ENCODE measurements around the gene LCOR. TPM values are rescaled to one million over a fixed set of nuclear protein-coding genes. Genes with fewer than 3 reads are reported as not detected.

LCOR gene
- total RNA-seq, 1 donor from 2014 or later = 29.4 TPM

DNA sequence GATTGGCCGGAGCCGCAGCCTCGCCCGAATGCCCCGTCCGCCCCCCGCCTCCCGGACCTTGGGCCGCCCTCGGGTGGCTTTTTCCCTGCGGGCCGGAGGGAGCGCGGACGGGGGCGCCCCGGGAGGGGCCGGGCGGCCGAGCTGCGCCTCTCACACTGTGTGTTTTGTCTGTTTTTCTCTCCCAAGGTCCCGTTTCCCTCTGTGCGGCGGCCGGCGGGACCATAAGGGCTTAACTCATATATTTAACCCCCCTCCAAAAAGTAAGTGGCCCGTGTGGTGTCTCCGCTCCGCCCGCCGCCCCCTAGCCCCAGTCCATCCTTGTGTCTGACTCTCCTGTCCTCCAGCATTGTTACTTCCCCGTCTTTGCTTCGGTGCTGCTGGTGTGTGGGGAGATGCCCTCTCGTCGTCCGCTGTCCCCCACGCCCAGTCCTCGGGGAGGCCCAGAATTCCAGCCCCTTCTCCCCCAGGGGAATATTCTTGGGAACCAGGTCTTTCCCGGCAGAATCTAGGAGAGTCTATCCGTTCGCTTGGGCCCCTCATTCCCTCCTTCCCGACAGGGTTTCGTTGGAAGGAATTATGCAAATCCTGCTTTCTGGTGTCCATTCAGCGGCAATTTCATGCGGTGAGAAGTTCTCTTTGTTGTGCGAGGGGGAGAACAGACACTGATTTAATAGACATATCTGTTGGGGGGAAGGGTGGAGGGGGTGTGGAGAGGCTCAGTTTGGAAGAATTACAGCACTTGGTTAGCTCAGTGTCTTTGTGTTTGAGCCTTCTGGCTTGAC is 1.3 kb downstream of the LCOR start:
- peak overlapping the region; percentile 93 for H3K4me3 Mint-ChIP-seq (ENCODE audit: unreplicated experiment)
- no peak for DNase-seq (ENCODE audit: low spot score)
- H3K36me3 Mint-ChIP-seq (ENCODE audit: low read depth) = no peaks in the 10 kb centered on the region
- H3K9me3 Mint-ChIP-seq (ENCODE audit: low read depth) = no peaks in the 10 kb centered on the region
- no peaks in the 10 kb centered on the region for H3K27me3 Mint-ChIP-seq (ENCODE audit: low read depth)
- TF ChIP-seq, protein P1, sequence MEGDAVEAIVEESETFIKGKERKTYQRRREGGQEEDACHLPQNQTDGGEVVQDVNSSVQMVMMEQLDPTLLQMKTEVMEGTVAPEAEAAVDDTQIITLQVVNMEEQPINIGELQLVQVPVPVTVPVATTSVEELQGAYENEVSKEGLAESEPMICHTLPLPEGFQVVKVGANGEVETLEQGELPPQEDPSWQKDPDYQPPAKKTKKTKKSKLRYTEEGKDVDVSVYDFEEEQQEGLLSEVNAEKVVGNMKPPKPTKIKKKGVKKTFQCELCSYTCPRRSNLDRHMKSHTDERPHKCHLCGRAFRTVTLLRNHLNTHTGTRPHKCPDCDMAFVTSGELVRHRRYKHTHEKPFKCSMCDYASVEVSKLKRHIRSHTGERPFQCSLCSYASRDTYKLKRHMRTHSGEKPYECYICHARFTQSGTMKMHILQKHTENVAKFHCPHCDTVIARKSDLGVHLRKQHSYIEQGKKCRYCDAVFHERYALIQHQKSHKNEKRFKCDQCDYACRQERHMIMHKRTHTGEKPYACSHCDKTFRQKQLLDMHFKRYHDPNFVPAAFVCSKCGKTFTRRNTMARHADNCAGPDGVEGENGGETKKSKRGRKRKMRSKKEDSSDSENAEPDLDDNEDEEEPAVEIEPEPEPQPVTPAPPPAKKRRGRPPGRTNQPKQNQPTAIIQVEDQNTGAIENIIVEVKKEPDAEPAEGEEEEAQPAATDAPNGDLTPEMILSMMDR (IDR thresholded peaks at IDR 0.05) = no peak
- H3K4me1 Mint-ChIP-seq (ENCODE audit: low read depth) = peaks cover 55% of the 10 kb centered on the region
- peak overlapping the region; percentile 97 for H3K27ac Mint-ChIP-seq (ENCODE audit: unreplicated experiment)

DNA sequence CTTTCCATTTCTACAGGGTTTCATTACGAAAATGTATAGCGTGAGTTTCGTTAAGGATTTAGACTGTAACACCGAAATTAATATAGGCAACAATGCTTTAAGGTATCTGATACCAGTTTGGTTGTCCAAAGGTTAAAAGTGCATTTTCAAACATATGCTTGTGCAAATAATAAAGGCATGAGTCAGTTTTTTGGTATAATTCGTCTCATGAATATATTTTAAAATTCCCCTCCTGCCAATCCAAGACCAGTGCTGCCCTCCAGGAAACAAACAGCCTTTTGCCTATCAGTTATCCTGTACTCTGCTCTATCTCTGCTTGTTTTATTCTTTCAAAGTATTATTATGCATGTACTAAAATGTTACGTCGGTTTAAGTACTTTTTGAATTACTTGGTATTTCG is 2.0 kb downstream of the LCOR start:
- Mint-ChIP-seq H3K9me3 (ENCODE audit: low read depth) (no peaks in the 10 kb centered on the region), H3K4me3 (ENCODE audit: unreplicated experiment) (peak overlapping the region; percentile 93), H3K27me3 (ENCODE audit: low read depth) (no peaks in the 10 kb centered on the region), H3K4me1 (ENCODE audit: low read depth) (peaks cover 58% of the 10 kb centered on the region), H3K27ac (ENCODE audit: unreplicated experiment) (peak overlapping the region; percentile 97), H3K36me3 (ENCODE audit: low read depth) (no peaks in the 10 kb centered on the region)
- no peak for DNase-seq (ENCODE audit: low spot score)
- TF ChIP-seq, protein P1 (IDR thresholded peaks at IDR 0.05) = no peak

DNA sequence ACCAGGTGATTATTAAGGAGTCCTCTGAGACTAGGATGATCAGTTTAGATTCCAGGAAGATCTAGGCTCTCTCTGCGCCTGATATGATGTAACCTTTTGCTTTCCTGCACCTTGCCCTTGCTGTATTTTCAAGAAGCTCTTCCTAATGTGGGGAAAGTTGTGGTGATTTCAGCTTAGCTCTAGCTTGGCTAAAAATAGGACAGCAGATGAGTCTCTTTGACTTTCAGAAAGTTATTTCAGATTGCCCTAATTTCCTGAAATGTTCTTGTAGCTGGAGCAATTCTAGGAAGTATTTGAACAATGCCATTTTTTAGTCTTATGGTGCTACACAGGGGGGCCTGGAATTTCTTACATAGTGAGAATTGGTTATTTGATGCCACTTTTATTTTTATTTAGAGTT is 3.8 kb downstream of the LCOR start:
- TF ChIP-seq, protein P1 (IDR thresholded peaks at IDR 0.05) = no peak
- Mint-ChIP-seq H3K4me1 (ENCODE audit: low read depth) (peaks cover 61% of the 10 kb centered on the region), H3K27ac (ENCODE audit: unreplicated experiment) (peak overlapping the region; percentile 80), H3K27me3 (ENCODE audit: low read depth) (no peaks in the 10 kb centered on the region), H3K9me3 (ENCODE audit: low read depth) (no peaks in the 10 kb centered on the region), H3K4me3 (ENCODE audit: unreplicated experiment) (no peak overlapping the region), H3K36me3 (ENCODE audit: low read depth) (no peaks in the 10 kb centered on the region)
- DNase-seq (ENCODE audit: low spot score) = no peak

DNA sequence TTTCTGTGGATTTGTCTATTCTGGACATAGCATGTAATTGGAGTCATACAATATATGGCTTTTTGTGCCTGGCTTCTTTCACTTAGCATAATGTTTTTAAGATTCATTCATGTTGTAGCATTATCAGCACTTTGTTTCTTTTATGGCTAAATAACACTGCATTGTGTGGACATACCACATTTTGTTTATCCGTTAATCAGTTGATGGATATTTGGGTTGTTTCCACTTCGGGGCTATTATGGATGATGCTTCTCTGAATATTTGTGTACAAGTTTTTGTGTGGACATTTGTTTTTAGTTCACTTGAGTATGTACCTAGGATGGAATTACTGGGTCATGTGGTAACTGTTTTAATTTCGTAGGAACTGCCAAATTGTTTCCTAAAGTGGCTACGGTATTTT is 6.4 kb downstream of the LCOR start:
- TF ChIP-seq, protein P1 (IDR thresholded peaks at IDR 0.05) = no peak
- DNase-seq (ENCODE audit: low spot score) = no peak
- H3K27ac Mint-ChIP-seq (ENCODE audit: unreplicated experiment) = no peak overlapping the region
- H3K9me3 Mint-ChIP-seq (ENCODE audit: low read depth) = no peaks in the 10 kb centered on the region
- peaks cover 2% of the 10 kb centered on the region for H3K36me3 Mint-ChIP-seq (ENCODE audit: low read depth)
- no peaks in the 10 kb centered on the region for H3K27me3 Mint-ChIP-seq (ENCODE audit: low read depth)
- no peak overlapping the region for H3K4me3 Mint-ChIP-seq (ENCODE audit: unreplicated experiment)
- H3K4me1 Mint-ChIP-seq (ENCODE audit: low read depth) = peaks cover 70% of the 10 kb centered on the region

DNA sequence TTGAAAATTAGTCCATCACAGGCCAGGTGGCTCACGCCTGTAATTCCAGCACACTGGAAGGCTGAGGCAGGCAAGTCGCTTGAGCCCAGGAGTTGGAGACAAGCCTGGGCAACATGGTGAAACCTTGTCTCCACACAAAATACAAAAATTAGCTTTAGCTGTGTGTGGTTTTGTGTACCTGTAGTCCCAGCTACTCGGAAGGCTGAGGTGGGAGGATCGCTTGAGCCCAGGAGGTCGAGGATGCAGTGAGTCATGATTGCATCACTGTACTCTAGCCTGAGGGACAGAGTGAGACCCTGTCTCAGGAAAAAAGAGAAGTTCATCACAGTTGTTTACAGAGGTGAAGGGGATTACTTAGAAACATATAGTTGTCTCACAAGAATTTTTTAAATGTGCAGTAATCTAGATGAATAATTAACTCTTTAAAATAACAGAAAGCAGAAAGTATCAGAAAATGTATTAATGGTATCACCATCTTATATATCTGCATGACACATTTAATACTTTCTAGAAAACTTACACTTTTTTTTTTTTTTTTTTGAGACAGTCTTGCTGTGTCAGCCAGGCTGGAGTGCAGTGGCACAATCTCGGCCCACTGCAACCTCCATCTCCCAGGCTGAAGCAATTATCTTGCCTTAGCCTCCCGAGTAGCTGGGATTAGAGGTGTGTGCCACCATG is 8.9 kb downstream of the LCOR start:
- no peak overlapping the region for H3K4me3 Mint-ChIP-seq (ENCODE audit: unreplicated experiment)

More for the DNA sequence above, 8.9 kb downstream of the LCOR start:
- TF ChIP-seq, protein P1 (IDR thresholded peaks at IDR 0.05) = no peak
- Mint-ChIP-seq H3K27ac (ENCODE audit: unreplicated experiment) (peak overlapping the region; percentile 83), H3K36me3 (ENCODE audit: low read depth) (peaks cover 2% of the 10 kb centered on the region), H3K27me3 (ENCODE audit: low read depth) (no peaks in the 10 kb centered on the region), H3K9me3 (ENCODE audit: low read depth) (no peaks in the 10 kb centered on the region), H3K4me1 (ENCODE audit: low read depth) (peaks cover 57% of the 10 kb centered on the region)
- no peak for DNase-seq (ENCODE audit: low spot score)
